RWPE2 (cell line): ENCODE results near the gene INHBB.

Source experiments
- ATAC-seq: fragments of 200-7000 bp; cut with Tn5 transposase; 3 replicates; pipeline ENCODE4 v1.9.1; 2021; ENCODE audit warnings: low read depth
- DNase-seq: peaks from one replicate; pipeline ENCODE4 v3.0.0-alpha.2; 2020; ENCODE audit warnings: low spot score
- H3K27ac ChIP-seq: fragments of 450-650 bp; 2 replicates; pipeline ENCODE4 v1.5.1; 2017; ENCODE audit warnings: mild to moderate bottlenecking; ENCODE audit not compliant: poor library complexity, severe bottlenecking
- H3K27me3 ChIP-seq: fragments of 250-450 bp; sonication (Bioruptor Pico); 2 replicates; pipeline ENCODE4 v1.5.1; 2021; ENCODE audit warnings: mild to moderate bottlenecking, moderate library complexity; ENCODE audit not compliant: insufficient read depth, poor library complexity, severe bottlenecking
- H3K36me3 ChIP-seq: fragments of 250-450 bp; sonication (Bioruptor Pico); 2 replicates; pipeline ENCODE4 v1.5.1; 2020; ENCODE audit warnings: low read depth, mild to moderate bottlenecking, moderate library complexity
- H3K4me1 ChIP-seq: fragments of 250-450 bp; sonication (Bioruptor Pico); 2 replicates; pipeline ENCODE4 v1.5.1; 2021; ENCODE audit warnings: mild to moderate bottlenecking, moderate library complexity; ENCODE audit not compliant: insufficient read depth, poor library complexity, severe bottlenecking
- H3K4me3 ChIP-seq: fragments of 250-450 bp; sonication (Bioruptor Pico); 2 replicates; pipeline ENCODE4 v1.5.1; 2021; ENCODE audit warnings: mild to moderate bottlenecking, moderate library complexity; ENCODE audit not compliant: severe bottlenecking
- H3K9me3 ChIP-seq: fragments of 250-450 bp; sonication (Bioruptor Pico); 2 replicates; pipeline ENCODE4 v1.5.1; 2021; ENCODE audit warnings: mild to moderate bottlenecking, moderate library complexity; ENCODE audit not compliant: severe bottlenecking
- CTCF ChIP-seq: fragments of 450-650 bp; IDR thresholded peaks from one replicate; pipeline ENCODE4 v1.5.1; 2017; ENCODE audit warnings: mild to moderate bottlenecking, moderate library complexity; ENCODE audit not compliant: poor library complexity, severe bottlenecking

Gene INHBB

GRCh38 chr2:120346667-120347358 lies 877 bp downstream of the INHBB start:
- no peak overlapping the region for H3K4me3 ChIP-seq
- H3K9me3 ChIP-seq = no peaks in the 10 kb centered on the region
- H3K36me3 ChIP-seq = no peaks in the 10 kb centered on the region
- H3K4me1 ChIP-seq = no peaks in the 10 kb centered on the region
- ATAC-seq = peak; percentile 6; the same call in 1 of the 3 replicates
- H3K27me3 ChIP-seq = peaks cover 50% of the 10 kb centered on the region
- no peak for TF ChIP-seq CTCF
- H3K27ac ChIP-seq = no peak overlapping the region
- no peak for DNase-seq

DNA sequence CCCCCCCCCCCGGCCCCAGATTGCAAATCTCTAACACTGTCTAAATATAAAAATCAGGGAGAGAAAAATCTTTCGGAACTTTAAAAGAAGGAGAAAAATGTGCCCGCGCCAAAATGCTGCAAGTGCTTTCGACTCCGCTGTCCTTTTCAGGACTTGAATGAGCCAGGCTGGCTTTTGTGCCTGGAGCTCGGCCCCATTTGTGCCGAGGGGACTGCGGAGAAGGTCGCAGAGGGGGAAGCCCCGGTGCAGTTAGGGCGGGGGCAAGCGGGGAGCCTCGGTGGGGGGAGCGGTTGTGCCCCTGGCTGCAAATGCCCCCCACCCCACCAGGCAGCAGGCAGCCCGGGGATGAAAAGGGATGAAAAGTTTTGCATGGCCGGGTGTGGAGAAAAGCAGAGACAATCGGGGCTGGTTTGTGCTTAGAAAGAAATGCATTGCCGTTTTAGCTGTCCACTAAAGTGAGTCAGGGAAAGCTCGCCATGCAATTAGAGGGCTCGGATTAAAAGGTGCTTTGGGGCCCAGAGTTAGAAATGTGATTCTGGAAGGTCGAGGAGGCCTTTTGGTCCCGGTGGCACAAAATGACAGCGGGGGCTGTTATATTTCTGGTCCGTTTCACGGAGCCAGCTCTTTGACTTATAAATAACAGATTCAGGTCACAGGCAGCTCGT lies 1.6 kb downstream of the INHBB start:
- Histone ChIP-seq H3K4me3 (no peak overlapping the region), H3K27me3 (peaks cover 47% of the 10 kb centered on the region), H3K9me3 (no peaks in the 10 kb centered on the region), H3K27ac (no peak overlapping the region), H3K4me1 (no peaks in the 10 kb centered on the region), H3K36me3 (no peaks in the 10 kb centered on the region)
- TF ChIP-seq CTCF = no peak
- ATAC-seq (no peak), DNase-seq (no peak)

- no peak for TF ChIP-seq CTCF
- Histone ChIP-seq H3K36me3 (no peaks in the 10 kb centered on the region), H3K4me1 (no peaks in the 10 kb centered on the region), H3K27me3 (peaks cover 40% of the 10 kb centered on the region), H3K9me3 (no peaks in the 10 kb centered on the region), H3K4me3 (no peak overlapping the region), H3K27ac (no peak overlapping the region)
- peak; percentile 35; the same call in 1 of the 3 replicates for ATAC-seq
- DNase-seq = no peak
Measured at GRCh38 chr2:120348134-120348736, 2.3 kb downstream of the INHBB start.

DNA sequence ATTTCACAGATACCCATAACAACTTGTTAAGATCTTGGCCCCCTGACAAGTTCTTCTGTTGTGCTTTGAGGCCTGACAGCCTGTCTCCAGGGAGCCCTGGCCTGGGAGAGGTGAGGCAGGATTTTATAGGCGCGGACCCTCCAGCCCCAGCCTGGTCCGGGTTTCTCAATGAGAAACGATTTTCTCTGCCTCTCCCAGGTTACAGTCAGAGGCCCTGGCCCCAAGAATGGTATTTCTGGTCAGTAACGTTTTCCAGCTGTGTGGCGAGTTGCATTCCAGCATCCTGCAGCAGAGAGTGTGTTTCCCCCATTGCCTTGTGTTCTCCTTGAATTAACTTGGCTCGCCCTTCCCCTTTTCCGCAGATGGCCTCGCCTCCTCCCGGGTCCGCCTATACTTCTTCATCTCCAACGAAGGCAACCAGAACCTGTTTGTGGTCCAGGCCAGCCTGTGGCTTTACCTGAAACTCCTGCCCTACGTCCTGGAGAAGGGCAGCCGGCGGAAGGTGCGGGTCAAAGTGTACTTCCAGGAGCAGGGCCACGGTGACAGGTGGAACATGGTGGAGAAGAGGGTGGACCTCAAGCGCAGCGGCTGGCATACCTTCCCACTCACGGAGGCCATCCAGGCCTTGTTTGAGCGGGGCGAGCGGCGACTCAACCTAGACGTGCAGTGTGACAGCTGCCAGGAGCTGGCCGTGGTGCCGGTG lies 3.0 kb downstream of the INHBB start:
- DNase-seq (no peak), ATAC-seq (no peak)
- H3K36me3 ChIP-seq = no peaks in the 10 kb centered on the region
- H3K9me3 ChIP-seq = no peaks in the 10 kb centered on the region
- TF ChIP-seq CTCF = no peak
- H3K27ac ChIP-seq = no peak overlapping the region
- no peak overlapping the region for H3K4me3 ChIP-seq
- no peaks in the 10 kb centered on the region for H3K4me1 ChIP-seq
- H3K27me3 ChIP-seq = peaks cover 33% of the 10 kb centered on the region
